GM18868 (cell line): ENCODE data around the gene KCNH3.
"Not testable (repeated sequence)": the region's sequence is repeated elsewhere in the genome, so short reads cannot be mapped to it uniquely, and the experiment has no call there.

Source experiments
- ATAC-seq: cut with Tn5 transposase; IDR thresholded peaks from one replicate; pipeline ENCODE4 v1.9.1; 2021; ENCODE audit warnings: mild to moderate bottlenecking, moderate library complexity; ENCODE audit not compliant: unreplicated experiment

The KCNH3 gene

GRCh38 chr12:49584591-49584990 lies 45.8 kb downstream of the KCNH3 start:
- no peak for ATAC-seq

- no peak for ATAC-seq
Measured at GRCh38 chr12:49585477-49586459, 46.9 kb downstream of the KCNH3 start.

GRCh38 chr12:49587174-49587908 lies 48.5 kb downstream of the KCNH3 start:
- no peak for ATAC-seq

DNA sequence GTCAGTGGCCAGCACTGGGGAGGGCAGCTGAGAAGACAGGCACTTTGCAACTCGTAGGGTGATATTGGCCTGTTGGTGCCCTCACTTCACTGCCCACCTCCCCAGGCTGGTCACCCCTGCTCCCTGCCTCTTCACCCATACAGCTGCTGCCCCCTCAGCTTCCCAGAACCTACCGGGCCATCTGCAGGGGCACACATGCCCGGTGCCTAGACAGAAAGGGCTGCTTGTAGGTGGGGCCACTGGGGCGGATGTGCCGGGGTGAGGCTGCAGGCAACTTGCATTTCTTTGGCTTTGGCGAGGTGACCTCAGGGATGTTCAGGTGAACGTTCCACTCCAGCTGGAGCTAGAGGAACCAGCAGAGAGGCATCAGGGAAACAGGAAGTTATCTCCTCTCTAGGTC lies 49.5 kb downstream of the KCNH3 start:
- ATAC-seq: no peak

DNA sequence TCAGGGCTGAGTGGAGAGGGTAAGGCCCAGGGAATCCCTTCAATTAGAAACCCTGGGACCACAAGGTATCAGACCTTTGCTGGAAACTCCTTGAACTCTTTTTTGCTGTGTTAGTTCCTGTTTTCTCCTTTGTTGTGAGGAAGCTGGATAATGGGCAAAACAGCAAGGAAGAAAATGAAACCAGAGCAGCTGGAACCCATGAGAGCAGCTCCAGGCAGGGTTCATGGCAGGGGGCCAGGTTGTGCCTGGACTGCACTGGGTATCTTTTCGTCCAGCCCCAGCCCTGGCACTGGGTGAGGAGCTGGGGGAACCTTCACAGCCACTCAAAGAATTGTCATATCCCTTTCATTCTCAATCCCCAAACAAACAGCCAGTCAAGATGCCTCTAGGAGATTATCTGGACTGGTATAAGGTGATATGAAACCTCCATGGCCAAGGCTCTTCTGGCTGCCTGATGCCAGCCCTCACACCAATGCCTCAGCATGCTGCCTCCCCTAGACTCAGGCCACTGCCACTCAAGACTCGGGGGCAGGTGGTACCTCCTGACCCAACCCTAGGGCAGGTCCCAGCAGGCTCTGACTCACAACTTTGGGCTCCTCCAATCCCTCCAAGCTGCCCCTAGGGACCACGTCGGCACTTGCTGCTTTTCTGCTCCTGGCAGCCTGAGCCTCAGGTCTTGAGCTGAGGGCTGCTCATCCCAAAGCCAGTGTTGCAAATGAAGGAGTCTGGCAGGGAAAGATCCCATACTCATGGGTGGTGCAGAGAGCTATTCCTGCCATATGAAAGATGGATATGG lies 50.1 kb downstream of the KCNH3 start:
- no peak for ATAC-seq

DNA sequence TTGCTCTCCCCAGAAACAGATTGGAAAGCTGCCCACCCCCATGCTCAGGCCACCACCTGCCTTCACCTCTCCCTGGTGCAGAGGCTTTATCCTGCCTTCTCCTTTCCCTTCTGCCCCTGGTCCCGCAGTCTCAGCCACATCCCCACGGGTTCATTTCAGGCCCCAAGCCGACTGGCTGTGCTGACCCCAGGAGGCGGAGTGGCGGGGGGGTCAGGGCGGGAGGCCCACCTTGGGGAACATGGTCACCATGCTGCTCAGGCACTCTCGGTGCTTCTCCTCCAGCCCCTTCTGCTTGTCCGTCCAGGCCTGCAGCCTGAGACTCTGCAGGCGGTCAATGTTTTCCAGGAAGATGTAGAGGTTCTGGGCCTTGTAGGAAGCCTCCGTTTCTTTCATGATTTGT lies 59.7 kb downstream of the KCNH3 start:
- ATAC-seq: no peak

- ATAC-seq: no peak
Measured at GRCh38 chr12:49599961-49600360, 61.1 kb downstream of the KCNH3 start.

GRCh38 chr12:49603721-49604120 lies 64.9 kb downstream of the KCNH3 start:
- no peak for ATAC-seq

DNA sequence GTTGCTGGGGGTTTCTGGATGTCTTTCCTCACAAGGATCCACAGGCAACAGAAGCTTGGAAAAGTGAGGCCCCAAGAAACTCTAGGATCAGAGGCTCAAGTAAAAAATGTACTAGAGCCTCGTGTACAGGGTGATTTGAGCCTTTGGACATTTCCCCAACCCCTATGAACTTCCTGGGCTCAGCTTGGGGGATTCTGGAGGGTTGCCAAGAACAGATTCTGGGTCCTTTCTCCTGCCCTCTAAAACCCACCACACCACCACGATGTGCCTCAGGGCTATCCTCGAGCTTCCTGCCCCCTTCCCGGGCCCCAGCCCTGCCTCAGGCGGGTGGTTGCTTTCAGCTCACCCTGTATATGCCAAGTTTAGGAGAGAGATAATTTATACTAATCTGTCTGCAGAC lies 66.0 kb downstream of the KCNH3 start:
- no peak for ATAC-seq

DNA sequence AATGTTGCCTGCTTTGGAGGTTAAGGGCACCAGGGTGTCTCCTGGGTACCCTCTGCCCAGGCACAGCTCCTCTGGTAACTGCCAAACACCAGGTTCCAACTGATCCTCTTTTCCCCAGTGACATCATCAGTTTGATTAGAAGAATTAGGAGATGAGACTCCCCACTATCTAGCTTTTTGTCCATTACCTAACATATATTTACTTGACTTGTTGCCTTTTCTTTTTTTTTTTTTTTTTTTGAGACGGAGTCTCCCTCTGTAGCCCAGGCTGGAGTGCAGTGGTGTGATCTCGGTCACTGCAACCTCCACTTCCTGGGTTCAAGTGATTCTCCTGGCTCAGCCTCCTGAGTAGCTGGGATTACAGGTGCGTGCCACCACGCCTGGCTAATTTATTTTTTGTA lies 66.7 kb downstream of the KCNH3 start, which contains the start of gene FAM186B:
TSS of gene FAM186B (minus strand) at position 101 of the 400 bp plus-strand sequence. CDS start 162 bp downstream, outside the sequence.
- not testable (repeated sequence) for ATAC-seq
